Measurements from ENCODE around the gene LHFPL5.
A peak's percentile ranks its signal among the peaks of the same experiment; 100 is the strongest.

- TF ChIP-seq, protein P1, sequence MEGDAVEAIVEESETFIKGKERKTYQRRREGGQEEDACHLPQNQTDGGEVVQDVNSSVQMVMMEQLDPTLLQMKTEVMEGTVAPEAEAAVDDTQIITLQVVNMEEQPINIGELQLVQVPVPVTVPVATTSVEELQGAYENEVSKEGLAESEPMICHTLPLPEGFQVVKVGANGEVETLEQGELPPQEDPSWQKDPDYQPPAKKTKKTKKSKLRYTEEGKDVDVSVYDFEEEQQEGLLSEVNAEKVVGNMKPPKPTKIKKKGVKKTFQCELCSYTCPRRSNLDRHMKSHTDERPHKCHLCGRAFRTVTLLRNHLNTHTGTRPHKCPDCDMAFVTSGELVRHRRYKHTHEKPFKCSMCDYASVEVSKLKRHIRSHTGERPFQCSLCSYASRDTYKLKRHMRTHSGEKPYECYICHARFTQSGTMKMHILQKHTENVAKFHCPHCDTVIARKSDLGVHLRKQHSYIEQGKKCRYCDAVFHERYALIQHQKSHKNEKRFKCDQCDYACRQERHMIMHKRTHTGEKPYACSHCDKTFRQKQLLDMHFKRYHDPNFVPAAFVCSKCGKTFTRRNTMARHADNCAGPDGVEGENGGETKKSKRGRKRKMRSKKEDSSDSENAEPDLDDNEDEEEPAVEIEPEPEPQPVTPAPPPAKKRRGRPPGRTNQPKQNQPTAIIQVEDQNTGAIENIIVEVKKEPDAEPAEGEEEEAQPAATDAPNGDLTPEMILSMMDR (conservative IDR thresholded peaks at IDR 0.05; ENCODE audit: low read depth in 2 of 2) = peak; percentile 68 to 78
- TF ChIP-seq REST (IDR thresholded peaks at IDR 0.05; ENCODE audit: unreplicated experiment) = no peak
- TF ChIP-seq CREB1 (CRISPR knock-in tag; IDR thresholded peaks at IDR 0.05; ENCODE audit: low read depth) = no peak
- no peak for TF ChIP-seq EZH2 (IDR thresholded peaks at IDR 0.05; ENCODE audit: low read depth, unreplicated experiment)
- no peak for TF ChIP-seq EZH2phosphoT487 (IDR thresholded peaks at IDR 0.05; ENCODE audit: unreplicated experiment)
These were observed 47.6 kb upstream of the LHFPL5 start for GRCh38 chr6:35757456-35758123.
